Measurements from ENCODE around the gene ADM2.
"Not testable (repeated sequence)": the region's sequence is repeated elsewhere in the genome, so short reads cannot be mapped to it uniquely, and the experiment has no call there.

ADM2 gene
- long read RNA-seq, donor 1, full-length matches to known transcripts: 3 of 3 reads
- long read RNA-seq, donor 1, partial matches to known transcripts: 0 of 3 reads
- long read RNA-seq, donor 1, other reads (novel, unspliced or antisense): 0 of 3 reads
- long read RNA-seq, donor 2, full-length matches to known transcripts: 2 of 2 reads
- long read RNA-seq, donor 2, partial matches to known transcripts: 0 of 2 reads
- long read RNA-seq, donor 2, other reads (novel, unspliced or antisense): 0 of 2 reads
- long read RNA-seq, donor 3, full-length matches to known transcripts: 2 of 2 reads
- long read RNA-seq, donor 3, partial matches to known transcripts: 0 of 2 reads
- long read RNA-seq, donor 3, other reads (novel, unspliced or antisense): 0 of 2 reads
- long read RNA-seq, donor 4, full-length matches to known transcripts: 4 of 4 reads
- long read RNA-seq, donor 4, partial matches to known transcripts: 0 of 4 reads
- long read RNA-seq, donor 4, other reads (novel, unspliced or antisense): 0 of 4 reads
- long read RNA-seq, donor 5, full-length matches to known transcripts: 3 of 3 reads
- long read RNA-seq, donor 5, partial matches to known transcripts: 0 of 3 reads
- long read RNA-seq, donor 5, other reads (novel, unspliced or antisense): 0 of 3 reads
- long read RNA-seq, donor 6, partial matches to known transcripts: 5 of 7 reads
- long read RNA-seq, donor 6, other reads (novel, unspliced or antisense): 0 of 7 reads
- long read RNA-seq, donor 7, full-length matches to known transcripts: 6 of 6 reads
- long read RNA-seq, donor 7, partial matches to known transcripts: 0 of 6 reads
- long read RNA-seq, donor 7, other reads (novel, unspliced or antisense): 0 of 6 reads
- long read RNA-seq, donor 8, full-length matches to known transcripts: 3 of 3 reads
- long read RNA-seq, donor 8, partial matches to known transcripts: 0 of 3 reads
- long read RNA-seq, donor 8, other reads (novel, unspliced or antisense): 0 of 3 reads

GRCh38 chr22:50481440-50482106 lies at the start of gene ADM2:
TSS of gene ADM2 (plus strand) at chr22:50481543. CDS start at chr22:50481848, 305 bp downstream.
- DNase-seq: no peak

GRCh38 chr22:50432131-50432876 lies 49.0 kb upstream of the ADM2 start:
- no peak for DNase-seq

GRCh38 chr22:50432877-50433510 lies 48.3 kb upstream of the ADM2 start:
- not testable (repeated sequence) for DNase-seq

- DNase-seq: no peak
These were observed 46.5 kb upstream of the ADM2 start for GRCh38 chr22:50434849-50435248.

GRCh38 chr22:50435291-50436014 lies 45.9 kb upstream of the ADM2 start:
- DNase-seq: no peak

GRCh38 chr22:50436015-50436830 lies 45.1 kb upstream of the ADM2 start:
- DNase-seq: no peak

- DNase-seq: no peak
These were observed 44.5 kb upstream of the ADM2 start for GRCh38 chr22:50436841-50437341.

GRCh38 chr22:50437511-50438304 lies 43.6 kb upstream of the ADM2 start:
- DNase-seq: no peak

- no peak for DNase-seq
These were observed 42.8 kb upstream of the ADM2 start for GRCh38 chr22:50438305-50439275.

- DNase-seq: no peak
These were observed 42.0 kb upstream of the ADM2 start for GRCh38 chr22:50439314-50439870.

- no peak for DNase-seq
These were observed 41.4 kb upstream of the ADM2 start for GRCh38 chr22:50439871-50440331.

- no peak for DNase-seq
These were observed 40.6 kb upstream of the ADM2 start for GRCh38 chr22:50440544-50441249.

- DNase-seq: no peak
These were observed 39.8 kb upstream of the ADM2 start for GRCh38 chr22:50441428-50441993.

GRCh38 chr22:50443197-50443596 lies 38.1 kb upstream of the ADM2 start:
- DNase-seq: no peak

- no peak for DNase-seq
These were observed 37.3 kb upstream of the ADM2 start for GRCh38 chr22:50443801-50444625.

Measured in right kidney (tissue), 9 donors.